Measurements from ENCODE around the gene ROMO1. TPM values are rescaled to one million over a fixed set of nuclear protein-coding genes. Genes with fewer than 3 reads are reported as not detected.

ROMO1 gene
- total RNA-seq, 1 donor from 2014 or later: 105 TPM

GRCh38 chr20:35724321-35725230 lies 25.4 kb downstream of the ROMO1 start:
- Mint-ChIP-seq H3K27ac (no peak overlapping the region), H3K4me1 (no peaks in the 10 kb centered on the region), H3K9me3 (no peaks in the 10 kb centered on the region), H3K4me3 (no peak overlapping the region), H3K36me3 (peaks cover 41% of the 10 kb centered on the region), H3K27me3 (ENCODE audit: low read depth) (no peaks in the 10 kb centered on the region)
- DNase-seq (ENCODE audit: low spot score in 2 of 2, unreplicated experiment in 2 of 2): no peak
- TF ChIP-seq, protein P1, sequence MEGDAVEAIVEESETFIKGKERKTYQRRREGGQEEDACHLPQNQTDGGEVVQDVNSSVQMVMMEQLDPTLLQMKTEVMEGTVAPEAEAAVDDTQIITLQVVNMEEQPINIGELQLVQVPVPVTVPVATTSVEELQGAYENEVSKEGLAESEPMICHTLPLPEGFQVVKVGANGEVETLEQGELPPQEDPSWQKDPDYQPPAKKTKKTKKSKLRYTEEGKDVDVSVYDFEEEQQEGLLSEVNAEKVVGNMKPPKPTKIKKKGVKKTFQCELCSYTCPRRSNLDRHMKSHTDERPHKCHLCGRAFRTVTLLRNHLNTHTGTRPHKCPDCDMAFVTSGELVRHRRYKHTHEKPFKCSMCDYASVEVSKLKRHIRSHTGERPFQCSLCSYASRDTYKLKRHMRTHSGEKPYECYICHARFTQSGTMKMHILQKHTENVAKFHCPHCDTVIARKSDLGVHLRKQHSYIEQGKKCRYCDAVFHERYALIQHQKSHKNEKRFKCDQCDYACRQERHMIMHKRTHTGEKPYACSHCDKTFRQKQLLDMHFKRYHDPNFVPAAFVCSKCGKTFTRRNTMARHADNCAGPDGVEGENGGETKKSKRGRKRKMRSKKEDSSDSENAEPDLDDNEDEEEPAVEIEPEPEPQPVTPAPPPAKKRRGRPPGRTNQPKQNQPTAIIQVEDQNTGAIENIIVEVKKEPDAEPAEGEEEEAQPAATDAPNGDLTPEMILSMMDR (IDR thresholded peaks at IDR 0.05; ENCODE audit: unreplicated experiment): no peak

DNA sequence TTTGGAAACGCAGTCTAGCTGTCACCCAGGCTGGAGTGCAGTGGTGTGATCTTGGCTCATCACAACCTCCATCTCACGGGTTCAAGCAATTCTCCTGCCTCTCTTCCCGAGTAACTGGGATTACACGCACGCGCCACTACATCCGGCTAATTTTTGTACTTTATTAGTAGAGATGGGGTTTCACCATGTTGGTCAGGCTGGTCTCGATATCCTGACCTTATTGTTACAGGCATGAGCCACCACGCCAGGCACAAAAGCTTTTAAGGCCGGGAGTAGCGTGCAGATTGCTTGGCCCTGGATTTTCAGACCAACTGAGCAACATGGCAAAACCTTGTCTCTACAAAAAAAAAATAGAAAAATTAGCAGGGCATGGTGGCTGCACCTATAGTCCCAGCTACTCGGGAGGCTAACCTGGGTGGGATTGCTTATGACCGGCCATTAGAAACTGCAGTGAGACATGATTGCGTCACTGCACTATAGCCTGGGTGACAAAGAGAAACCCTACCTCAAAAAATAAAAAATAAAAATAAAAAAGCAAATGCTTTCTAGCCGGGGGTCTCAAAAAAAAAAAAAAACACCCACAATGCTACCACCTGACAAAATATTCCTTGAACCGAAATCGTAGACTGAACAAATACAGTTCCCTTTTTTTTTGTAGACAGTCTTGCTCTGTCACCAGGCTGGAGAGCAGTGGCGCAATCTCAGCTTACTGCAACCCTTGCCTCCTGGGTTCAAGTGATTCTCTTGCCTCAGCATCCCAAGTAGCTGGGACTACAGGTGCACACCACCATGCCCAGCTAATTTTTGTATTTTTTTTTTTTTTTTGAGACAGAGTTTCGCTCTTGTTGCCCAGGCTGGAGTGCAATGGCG lies 27.9 kb downstream of the ROMO1 start:
- DNase-seq (ENCODE audit: low spot score in 2 of 2, unreplicated experiment in 2 of 2): no peak
- Mint-ChIP-seq H3K4me1 (peaks cover 5% of the 10 kb centered on the region), H3K36me3 (peaks cover 29% of the 10 kb centered on the region), H3K4me3 (no peak overlapping the region), H3K27ac (no peak overlapping the region), H3K27me3 (ENCODE audit: low read depth) (no peaks in the 10 kb centered on the region), H3K9me3 (no peaks in the 10 kb centered on the region)
- TF ChIP-seq, protein P1 (IDR thresholded peaks at IDR 0.05; ENCODE audit: unreplicated experiment): no peak

DNA sequence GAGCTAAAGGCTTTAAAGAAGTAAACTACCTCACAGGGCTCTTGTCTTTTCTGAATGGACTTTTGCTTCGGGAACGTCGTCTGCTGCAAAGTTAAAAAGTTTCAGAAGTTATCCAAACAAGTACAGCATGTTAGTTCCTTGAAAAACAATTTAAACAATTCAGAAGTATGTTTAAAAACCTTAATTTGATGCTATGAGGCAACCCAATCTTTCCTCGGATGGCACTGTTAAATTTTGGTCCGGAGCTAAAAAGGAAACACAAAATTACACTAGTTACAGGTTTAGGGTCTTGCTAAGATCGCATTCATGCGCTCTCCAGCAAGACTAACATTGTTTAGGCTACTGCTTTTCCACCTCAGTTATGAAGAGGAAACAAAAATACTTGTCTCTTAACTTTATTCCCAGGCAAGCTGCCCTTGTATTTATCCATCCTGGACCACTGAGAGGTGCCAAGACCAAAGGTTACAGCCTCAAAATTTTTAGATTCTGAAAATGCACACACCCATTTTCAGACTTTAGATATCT lies 30.1 kb downstream of the ROMO1 start:
- H3K27ac Mint-ChIP-seq: no peak overlapping the region
- H3K4me3 Mint-ChIP-seq: no peak overlapping the region
- no peak for DNase-seq (ENCODE audit: low spot score in 2 of 2, unreplicated experiment in 2 of 2)
- no peaks in the 10 kb centered on the region for H3K9me3 Mint-ChIP-seq
- TF ChIP-seq, protein P1 (IDR thresholded peaks at IDR 0.05; ENCODE audit: unreplicated experiment): no peak
- peaks cover 9% of the 10 kb centered on the region for H3K4me1 Mint-ChIP-seq
- H3K36me3 Mint-ChIP-seq: peaks cover 28% of the 10 kb centered on the region
- no peaks in the 10 kb centered on the region for H3K27me3 Mint-ChIP-seq (ENCODE audit: low read depth)

DNA sequence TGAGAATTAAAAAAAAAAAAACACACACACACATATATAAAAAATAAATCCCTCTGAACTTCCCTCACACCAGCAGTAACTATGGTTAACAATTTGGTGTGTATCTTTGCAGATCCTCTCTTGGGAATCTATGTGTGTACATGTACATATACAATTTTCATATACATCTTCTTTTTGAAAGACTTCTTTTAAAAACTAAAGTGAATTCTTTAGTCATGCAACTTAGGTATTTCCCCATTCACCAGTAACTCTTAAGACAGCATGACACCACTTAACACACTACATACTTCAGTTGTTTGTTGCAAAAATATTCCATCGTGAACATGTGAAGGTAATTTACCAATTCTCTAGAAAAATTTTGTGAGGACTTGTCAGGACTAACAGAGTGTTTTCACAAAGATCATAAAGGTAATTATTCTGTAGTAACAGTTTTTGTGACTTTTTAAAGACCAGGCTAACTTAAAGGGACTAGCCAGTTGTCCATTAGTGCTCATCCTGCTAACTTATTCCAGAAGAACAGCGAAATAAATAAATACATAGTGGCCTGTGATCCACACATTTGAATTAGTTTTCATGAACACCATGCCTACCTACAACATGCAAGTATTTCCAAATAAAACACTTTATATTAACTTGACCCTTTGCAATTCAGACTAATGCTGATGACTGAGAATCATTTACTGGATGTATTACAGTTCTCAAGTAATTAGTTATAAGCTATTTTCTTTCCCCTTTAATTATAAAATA lies 30.8 kb downstream of the ROMO1 start:
- Mint-ChIP-seq H3K4me1 (peaks cover 14% of the 10 kb centered on the region), H3K4me3 (no peak overlapping the region), H3K36me3 (peaks cover 27% of the 10 kb centered on the region), H3K27me3 (ENCODE audit: low read depth) (no peaks in the 10 kb centered on the region), H3K9me3 (no peaks in the 10 kb centered on the region), H3K27ac (peak overlapping the region; percentile 56)
- DNase-seq (ENCODE audit: low spot score in 2 of 2, unreplicated experiment in 2 of 2): no peak
- TF ChIP-seq, protein P1 (IDR thresholded peaks at IDR 0.05; ENCODE audit: unreplicated experiment): no peak
